Activated naive CD4-positive, alpha-beta T cell treated with anti-CD3 and anti-CD28 coated beads, Interleukin-2, amount 50 U/mL, for 72 hours (primary cell): ENCODE measurements around the gene ZNF771. TPM values are rescaled to one million over a fixed set of nuclear protein-coding genes. Genes with fewer than 3 reads are reported as not detected.

Source experiments
- ATAC-seq, 2 donors: fragments of 150-1000 bp; cut with Tn5 transposase; 2 replicates each; pipeline ENCODE4 v1.10.0; 2021; ENCODE audit warnings: mild to moderate bottlenecking in 2 of 2, moderate library complexity in 2 of 2
- DNase-seq, 2 donors: peaks; one replicate each; pipeline ENCODE4 v3.0.0; 2021 to 2022; ENCODE audit warnings: low spot score in 2 of 2
- H3K27ac Mint-ChIP-seq, 2 donors: one replicate each; pipeline ENCODE4 v1.8.0; 2022; ENCODE audit warnings: mild to moderate bottlenecking in 2 of 2, mixed read lengths in 2 of 2
- H3K36me3 Mint-ChIP-seq, 2 donors: one replicate each; pipeline ENCODE4 v1.8.0; 2022; ENCODE audit warnings: mixed read lengths in 2 of 2
- H3K9me3 Mint-ChIP-seq, 2 donors: one replicate each; pipeline ENCODE4 v1.8.0; 2022; ENCODE audit warnings: mixed read lengths in 2 of 2
- total RNA-seq, 2 donors: library from RNA; stranded (reverse); gene quantifications; one replicate each; pipeline ENCODE4 v1.2.3, GENCODE V29; 2022

The ZNF771 gene
- total RNA-seq, 2 donors from 2014 or later, result 4.4 to 7.9 TPM

- Mint-ChIP-seq H3K9me3 (no peaks in the 10 kb centered on the region), H3K27ac (peak overlapping the region in 1 of 2 donors; percentile 79), H3K36me3 (no peaks in the 10 kb centered on the region)
- ATAC-seq (no peak), DNase-seq (no peak)
Measured at GRCh38 chr16:30413112-30413806, 5.9 kb downstream of the ZNF771 start.

GRCh38 chr16:30414159-30414558 is 6.8 kb downstream of the ZNF771 start:
- H3K36me3 Mint-ChIP-seq, result no peaks in the 10 kb centered on the region
- H3K9me3 Mint-ChIP-seq, result no peaks in the 10 kb centered on the region
- DNase-seq, result no peak
- H3K27ac Mint-ChIP-seq, result no peak overlapping the region
- ATAC-seq, result no peak

- ATAC-seq, result no peak
- no peak overlapping the region for H3K27ac Mint-ChIP-seq
- DNase-seq, result no peak
- no peaks in the 10 kb centered on the region for H3K36me3 Mint-ChIP-seq
- H3K9me3 Mint-ChIP-seq, result no peaks in the 10 kb centered on the region
Measured at GRCh38 chr16:30416047-30416603, 8.7 kb downstream of the ZNF771 start.

GRCh38 chr16:30416624-30417528 is 9.5 kb downstream of the ZNF771 start:
- H3K9me3 Mint-ChIP-seq, result no peaks in the 10 kb centered on the region
- H3K36me3 Mint-ChIP-seq, result peaks cover 0 to 4% of the 10 kb centered on the region in 2 donors
- H3K27ac Mint-ChIP-seq, result peak overlapping the region in 1 of 2 donors; percentile 8
- ATAC-seq (no peak), DNase-seq (no peak)

GRCh38 chr16:30417529-30418349 is 10.3 kb downstream of the ZNF771 start:
- Mint-ChIP-seq H3K9me3 (no peaks in the 10 kb centered on the region), H3K36me3 (peaks cover 0 to 5% of the 10 kb centered on the region in 2 donors)

GRCh38 chr16:30418350-30419181 is 11.2 kb downstream of the ZNF771 start:
- ATAC-seq (no peak), DNase-seq (no peak)
- H3K36me3 Mint-ChIP-seq, result peaks cover 0 to 9% of the 10 kb centered on the region in 2 donors
- H3K9me3 Mint-ChIP-seq, result no peaks in the 10 kb centered on the region
- H3K27ac Mint-ChIP-seq, result no peak overlapping the region

More at GRCh38 chr16:30417529-30418349, 10.3 kb downstream of the ZNF771 start:
- ATAC-seq, result peak; percentile 89 to 91
- DNase-seq, result peak; percentile 85 to 86
- no peak overlapping the region for H3K27ac Mint-ChIP-seq

GRCh38 chr16:30421010-30421409 is 13.6 kb downstream of the ZNF771 start:
- ATAC-seq (no peak), DNase-seq (no peak)
- H3K9me3 Mint-ChIP-seq, result no peaks in the 10 kb centered on the region
- H3K36me3 Mint-ChIP-seq, result peaks cover 5 to 27% of the 10 kb centered on the region in 2 donors
- H3K27ac Mint-ChIP-seq, result peak overlapping the region in 1 of 2 donors; percentile 39

- DNase-seq, result no peak
- Mint-ChIP-seq H3K27ac (peak overlapping the region in 1 of 2 donors; percentile 0), H3K9me3 (no peaks in the 10 kb centered on the region), H3K36me3 (peaks cover 5 to 24% of the 10 kb centered on the region in 2 donors)
- ATAC-seq, result no peak
Measured at GRCh38 chr16:30428055-30428454, 20.6 kb downstream of the ZNF771 start.

- ATAC-seq, result no peak
- DNase-seq, result no peak
- no peak overlapping the region for H3K27ac Mint-ChIP-seq
- H3K9me3 Mint-ChIP-seq, result no peaks in the 10 kb centered on the region
- peaks cover under 1 to 12% of the 10 kb centered on the region in 2 donors for H3K36me3 Mint-ChIP-seq
Measured at GRCh38 chr16:30429418-30429677, 21.9 kb downstream of the ZNF771 start.

- ATAC-seq, result peak; percentile 95 to 96
- peak; percentile 91 to 96 for DNase-seq
- Mint-ChIP-seq H3K27ac (no peak within 1 kb of the TSS), H3K36me3 (peaks cover 0 to 8% of the 10 kb centered on the region in 2 donors), H3K9me3 (no peaks in the 10 kb centered on the region)
Measured at GRCh38 chr16:30429678-30430427, 22.4 kb downstream of the ZNF771 start, which contains the start of gene DCTPP1. Gene DCTPP1 (minus strand): TSS chr16:30430030. CDS start chr16:30429980, 50 bp downstream.

- peak in 1 of 2 donors; percentile 73 for DNase-seq
- H3K27ac Mint-ChIP-seq, result no peak overlapping the region
- no peaks in the 10 kb centered on the region for H3K9me3 Mint-ChIP-seq
- H3K36me3 Mint-ChIP-seq, result peaks cover 0 to 8% of the 10 kb centered on the region in 2 donors
- ATAC-seq, result peak; percentile 31 to 40
Measured at GRCh38 chr16:30430428-30430970, 23.1 kb downstream of the ZNF771 start.

- DNase-seq (peak; percentile 66 to 72), ATAC-seq (peak; percentile 49 to 66)
- peak overlapping the region; percentile 53 to 80 for H3K27ac Mint-ChIP-seq
- H3K9me3 Mint-ChIP-seq, result no peaks in the 10 kb centered on the region
- no peaks in the 10 kb centered on the region for H3K36me3 Mint-ChIP-seq
Measured at GRCh38 chr16:30434852-30435251, 27.4 kb downstream of the ZNF771 start.

GRCh38 chr16:30437511-30438046 is 30.2 kb downstream of the ZNF771 start:
- no peak overlapping the region for H3K27ac Mint-ChIP-seq
- no peaks in the 10 kb centered on the region for H3K36me3 Mint-ChIP-seq
- no peaks in the 10 kb centered on the region for H3K9me3 Mint-ChIP-seq
- ATAC-seq (no peak), DNase-seq (no peak)

GRCh38 chr16:30438835-30439234 is 31.4 kb downstream of the ZNF771 start:
- DNase-seq, result no peak
- H3K36me3 Mint-ChIP-seq, result peaks cover 7 to 9% of the 10 kb centered on the region in 2 donors
- no peaks in the 10 kb centered on the region for H3K9me3 Mint-ChIP-seq
- H3K27ac Mint-ChIP-seq, result no peak overlapping the region
- no peak for ATAC-seq
